ENCODE measurements around the gene PELI3.

Gene PELI3

DNA sequence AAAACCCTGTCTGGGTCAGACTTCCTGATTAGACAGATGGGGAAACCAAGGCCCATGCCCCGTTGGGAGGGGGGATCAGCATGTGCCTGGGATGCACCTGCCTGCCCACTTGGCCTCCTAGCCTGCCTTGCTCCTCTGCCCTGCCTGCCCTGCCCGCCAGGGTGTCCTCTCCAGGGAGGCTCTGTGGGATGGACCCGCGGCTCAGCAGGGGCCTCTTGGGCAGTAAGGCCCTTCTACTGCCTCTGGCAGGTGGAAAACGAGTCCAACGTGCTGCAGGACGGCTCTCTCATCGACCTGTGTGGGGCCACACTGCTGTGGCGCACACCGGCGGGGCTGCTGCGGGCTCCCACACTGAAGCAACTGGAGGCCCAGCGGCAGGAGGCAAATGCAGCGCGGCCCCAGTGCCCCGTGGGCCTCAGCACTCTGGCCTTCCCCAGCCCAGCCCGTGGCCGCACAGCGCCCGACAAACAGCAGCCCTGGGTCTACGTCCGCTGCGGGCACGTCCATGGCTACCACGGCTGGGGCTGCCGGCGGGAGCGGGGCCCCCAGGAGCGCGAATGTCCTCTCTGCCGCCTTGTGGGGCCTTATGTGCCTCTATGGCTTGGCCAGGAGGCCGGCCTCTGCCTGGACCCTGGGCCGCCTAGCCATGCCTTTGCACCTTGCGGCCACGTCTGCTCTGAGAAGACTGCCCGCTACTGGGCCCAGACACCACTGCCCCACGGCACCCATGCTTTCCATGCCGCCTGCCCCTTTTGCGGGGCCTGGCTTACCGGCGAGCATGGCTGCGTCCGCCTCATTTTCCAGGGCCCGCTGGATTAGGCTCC lies 8.9 kb downstream of the PELI3 start:
- DNase-seq: no peak

- DNase-seq: no peak
These were observed 9.6 kb downstream of the PELI3 start for GRCh38 chr11:66476173-66476840.

DNA sequence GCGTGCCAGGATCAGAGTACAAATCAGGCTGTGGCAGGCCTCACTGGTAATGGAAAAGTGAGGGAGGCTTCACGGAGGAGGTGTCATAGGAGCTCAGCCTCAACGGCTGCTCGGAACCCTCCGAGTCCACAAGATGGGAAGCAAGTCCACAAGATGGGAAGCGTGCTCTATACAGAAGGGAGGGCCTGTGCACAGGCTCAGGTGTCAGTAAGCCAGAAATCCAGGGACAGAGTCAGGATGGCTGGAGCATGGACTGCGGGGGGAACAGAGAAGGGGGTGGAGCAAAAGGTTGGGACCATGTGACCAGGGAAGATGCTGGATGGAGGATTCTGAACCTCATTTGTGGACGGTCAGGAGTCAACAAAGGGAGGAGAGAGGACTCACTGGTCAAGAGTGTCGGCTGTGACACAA lies 10.1 kb downstream of the PELI3 start:
- DNase-seq: no peak

GRCh38 chr11:66477263-66478201 lies 10.8 kb downstream of the PELI3 start:
- no peak for DNase-seq

- DNase-seq: peak; percentile 54 to 60
These were observed 12.2 kb downstream of the PELI3 start for GRCh38 chr11:66478729-66479393.

DNA sequence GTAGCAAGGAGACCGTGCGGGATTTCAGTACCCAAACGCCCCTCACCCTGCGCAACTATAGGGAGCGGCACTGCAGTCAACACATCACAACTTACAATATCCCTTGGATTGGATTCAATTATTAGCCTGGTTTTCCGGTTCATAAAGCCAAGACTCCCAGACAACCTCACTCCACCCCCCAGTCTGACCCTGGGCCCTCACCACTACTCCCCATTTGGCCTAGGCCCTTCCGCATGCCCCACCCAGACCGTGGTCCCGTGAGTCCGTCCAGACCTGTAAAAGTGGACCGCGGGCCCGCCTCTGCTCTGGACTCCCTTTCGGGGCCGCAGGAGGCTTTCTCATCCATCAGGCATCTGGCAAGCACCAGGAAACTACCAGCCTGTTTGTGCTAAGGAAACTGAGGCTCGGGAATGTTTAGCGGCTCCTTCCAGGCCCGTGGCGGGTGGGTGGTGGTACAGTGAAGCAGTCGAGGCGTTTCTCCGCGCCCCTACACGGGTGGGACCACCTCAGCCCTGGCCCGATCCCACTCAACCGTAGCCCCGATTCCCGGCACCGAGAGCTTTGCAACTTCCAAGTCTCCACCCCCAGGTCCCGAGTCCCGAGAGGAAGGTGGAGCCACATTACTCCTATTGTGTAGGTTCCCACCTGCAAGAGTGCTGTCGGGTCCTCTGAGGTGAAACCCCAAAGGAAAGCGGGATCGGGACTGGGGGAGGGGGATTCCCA lies 12.8 kb downstream of the PELI3 start:
- DNase-seq: peak in 1 of 2 experiments; percentile 44

GRCh38 chr11:66480117-66480938 lies 13.6 kb downstream of the PELI3 start, which contains the start of gene DPP3:
Gene DPP3 (plus strand): TSS chr11:66480434. CDS start chr11:66482201, 1,767 bp downstream.
- peak; percentile 97 to 98 for DNase-seq

DNA sequence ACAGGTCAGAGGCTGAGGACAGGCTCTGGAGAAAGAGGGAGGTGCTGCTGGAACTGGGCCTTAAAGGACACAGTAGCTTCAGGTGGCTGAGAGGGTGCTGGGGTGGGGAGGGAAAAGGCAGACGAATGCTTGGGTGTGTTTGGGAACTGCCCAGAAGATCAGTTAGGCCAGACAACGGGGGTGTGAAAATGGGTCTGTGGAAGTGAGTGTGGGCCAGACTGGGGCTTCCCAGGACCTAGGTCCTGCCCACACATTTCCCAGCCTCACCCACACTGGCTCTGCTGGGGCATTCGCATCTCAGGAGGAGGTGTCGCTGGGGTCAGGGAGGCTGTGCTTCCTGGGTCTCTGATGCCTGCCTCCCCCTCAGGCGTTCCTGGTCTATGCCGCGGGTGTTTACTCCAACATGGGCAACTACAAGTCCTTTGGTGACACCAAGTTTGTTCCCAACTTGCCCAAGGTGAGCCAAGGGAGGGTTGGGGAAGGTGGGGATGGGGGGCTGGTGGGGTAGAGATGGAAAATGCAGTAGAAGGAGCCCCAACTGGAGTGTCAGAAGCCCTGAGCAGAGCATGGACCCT lies 18.2 kb downstream of the PELI3 start:
- DNase-seq: no peak

DNA sequence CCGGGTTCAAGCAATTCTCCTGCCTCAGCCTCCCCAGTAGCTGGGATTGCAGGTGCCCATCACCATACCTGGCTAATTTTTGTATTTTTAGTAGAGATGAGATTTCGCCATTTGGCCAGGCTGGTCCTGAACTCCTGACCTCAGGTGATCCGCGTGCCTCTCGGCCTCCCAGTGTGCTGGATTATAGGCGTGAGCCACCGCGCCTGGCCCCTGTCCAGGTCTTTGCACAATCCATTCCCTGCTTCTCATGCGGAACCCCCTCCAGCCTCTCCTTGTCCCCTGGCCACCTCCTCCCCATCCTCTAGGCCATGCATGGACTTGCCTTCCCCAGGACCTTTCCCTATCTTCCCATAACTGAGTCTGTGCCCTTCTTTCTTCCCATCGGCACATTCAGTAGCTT lies 22.3 kb downstream of the PELI3 start:
- DNase-seq: no peak

GRCh38 chr11:66489636-66490035 lies 22.9 kb downstream of the PELI3 start:
- DNase-seq: no peak

GRCh38 chr11:66491315-66491935 lies 24.7 kb downstream of the PELI3 start:
- DNase-seq: no peak

GRCh38 chr11:66492161-66492865 lies 25.6 kb downstream of the PELI3 start:
- DNase-seq: no peak

DNA sequence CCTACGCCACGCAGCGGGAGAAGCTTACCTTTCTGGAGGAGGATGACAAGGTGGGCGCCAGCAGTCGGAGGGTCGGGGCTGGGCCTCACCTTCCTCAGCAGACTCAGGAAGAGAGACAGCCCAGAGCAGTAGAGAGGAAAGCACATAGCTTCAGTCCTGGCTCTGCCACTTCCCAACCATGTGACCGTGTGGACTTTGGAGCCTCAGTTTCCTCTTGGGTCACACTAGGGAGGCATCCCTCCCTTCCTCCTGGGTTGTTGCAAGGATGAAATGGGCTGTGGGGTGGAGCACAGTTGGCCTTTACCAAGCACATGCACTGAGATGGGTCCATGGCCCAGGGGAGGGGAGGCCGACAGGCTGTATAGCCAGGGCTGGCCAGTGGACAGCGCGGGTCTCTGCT lies 26.4 kb downstream of the PELI3 start:
- DNase-seq: no peak

GRCh38 chr11:66494458-66494857 lies 27.8 kb downstream of the PELI3 start:
- DNase-seq: no peak

GRCh38 chr11:66494935-66495334 lies 28.2 kb downstream of the PELI3 start:
- DNase-seq: no peak

- DNase-seq: peak in 1 of 2 experiments; percentile 40
These were observed 28.7 kb downstream of the PELI3 start for GRCh38 chr11:66495401-66495854.

- DNase-seq: no peak
These were observed 30.5 kb downstream of the PELI3 start for GRCh38 chr11:66497206-66497605.

DNA sequence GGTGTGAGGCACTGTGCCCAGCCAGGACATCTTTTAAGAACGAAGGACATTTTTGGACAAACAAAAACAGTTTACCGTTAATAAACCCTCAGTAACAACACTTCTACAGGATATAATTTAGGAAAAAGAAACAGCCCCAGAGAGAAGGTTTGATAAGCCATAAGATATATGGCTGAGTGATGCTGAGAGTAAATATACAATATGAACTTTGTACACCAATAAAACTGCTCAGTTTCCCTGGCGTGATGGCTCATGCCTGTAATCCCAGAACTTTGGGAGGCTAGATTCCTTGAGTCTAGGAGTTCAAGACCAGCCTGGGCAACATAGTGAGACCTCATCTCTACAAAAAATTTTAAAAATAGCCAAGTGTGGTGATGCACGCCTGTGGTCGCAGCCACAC lies 31.8 kb downstream of the PELI3 start:
- DNase-seq: no peak

- DNase-seq: no peak
These were observed 38.6 kb downstream of the PELI3 start for GRCh38 chr11:66505276-66505816.
